KMS-11 (cell line): ENCODE results near the gene ABL2.

ENCODE experiments used
- H2AFZ ChIP-seq: fragments of 200-600 bp; sonication (generic); 2 replicates; pipeline ENCODE4 v1.6.1; 2016; ENCODE audit warnings: antibody characterized with exemption, mixed run types, low read depth
- H3K27ac ChIP-seq: fragments of 200-600 bp; sonication (generic); 2 replicates; pipeline ENCODE4 v1.6.1; 2016; ENCODE audit warnings: mild to moderate bottlenecking, mixed run types
- H3K27me3 ChIP-seq: fragments of 200-600 bp; sonication (generic); 2 replicates; pipeline ENCODE4 v1.6.1; 2017; ENCODE audit warnings: mild to moderate bottlenecking, low read depth, mixed run types, moderate library complexity; ENCODE audit not compliant: insufficient read depth
- H3K36me3 ChIP-seq: fragments of 200-600 bp; sonication (generic); 2 replicates; pipeline ENCODE4 v1.6.1; 2017; ENCODE audit warnings: mild to moderate bottlenecking, mixed run types; ENCODE audit not compliant: insufficient read depth
- H3K4me1 ChIP-seq: fragments of 200-600 bp; sonication (generic); 2 replicates; pipeline ENCODE4 v1.6.1; 2016; ENCODE audit warnings: mild to moderate bottlenecking, low read depth, mixed run types; ENCODE audit not compliant: poor library complexity, severe bottlenecking
- H3K4me2 ChIP-seq: fragments of 200-600 bp; sonication (generic); 2 replicates; pipeline ENCODE4 v1.7.0; 2016; ENCODE audit warnings: mild to moderate bottlenecking, mixed run types
- H3K4me3 ChIP-seq: fragments of 200-600 bp; sonication (generic); IDR thresholded peaks from 2 replicates; pipeline ENCODE4 v1.6.1; 2017; ENCODE audit warnings: low read depth, low read length, mixed read lengths; ENCODE audit not compliant: insufficient read depth
- H3K79me2 ChIP-seq: fragments of 200-600 bp; sonication (generic); 2 replicates; pipeline ENCODE4 v1.6.1; 2016; ENCODE audit warnings: low read depth, mixed run types; ENCODE audit not compliant: insufficient read depth
- H3K9ac ChIP-seq: fragments of 200-600 bp; sonication (generic); 2 replicates; pipeline ENCODE4 v1.6.1; 2016; ENCODE audit warnings: mild to moderate bottlenecking, mixed run types
- H4K20me1 ChIP-seq: fragments of 200-600 bp; sonication (generic); 2 replicates; pipeline ENCODE4 v1.6.1; 2016; ENCODE audit warnings: mild to moderate bottlenecking, mixed run types; ENCODE audit not compliant: insufficient read depth
- CTCF ChIP-seq: fragments of 200-600 bp; sonication (generic); conservative IDR thresholded peaks from 2 replicates; pipeline ENCODE4 v1.6.1; 2017; ENCODE audit warnings: low read depth, mild to moderate bottlenecking, antibody characterized with exemption, low read length, moderate library complexity, mixed read lengths

Gene ABL2

GRCh38 chr1:179164494-179164893, 65.0 kb downstream of the ABL2 start:
- H3K4me2 ChIP-seq, result no peak overlapping the region
- no peak for TF ChIP-seq CTCF
- peaks cover 22% of the 10 kb centered on the region; the same call in 1 of the 2 replicates for H3K79me2 ChIP-seq
- no peaks in the 10 kb centered on the region for H3K27me3 ChIP-seq
- H3K9ac ChIP-seq, result no peak overlapping the region
- H2AFZ ChIP-seq, result no peak overlapping the region
- peaks cover 8% of the 10 kb centered on the region for H3K4me1 ChIP-seq
- no peaks in the 10 kb centered on the region for H3K36me3 ChIP-seq
- no peak overlapping the region for H3K4me3 ChIP-seq
- no peak overlapping the region for H3K27ac ChIP-seq
- no peaks in the 10 kb centered on the region for H4K20me1 ChIP-seq

- Histone ChIP-seq H3K9ac (no peak overlapping the region), H3K79me2 (peaks cover 27% of the 10 kb centered on the region; the same call in 1 of the 2 replicates), H3K4me3 (no peak overlapping the region), H4K20me1 (no peaks in the 10 kb centered on the region), H3K27ac (no peak overlapping the region), H3K36me3 (no peaks in the 10 kb centered on the region), H2AFZ (no peak overlapping the region), H3K4me1 (peaks cover 11% of the 10 kb centered on the region), H3K27me3 (no peaks in the 10 kb centered on the region), H3K4me2 (no peak overlapping the region)
- no peak for TF ChIP-seq CTCF
Observed at GRCh38 chr1:179156708-179157107, 72.8 kb downstream of the ABL2 start.

DNA sequence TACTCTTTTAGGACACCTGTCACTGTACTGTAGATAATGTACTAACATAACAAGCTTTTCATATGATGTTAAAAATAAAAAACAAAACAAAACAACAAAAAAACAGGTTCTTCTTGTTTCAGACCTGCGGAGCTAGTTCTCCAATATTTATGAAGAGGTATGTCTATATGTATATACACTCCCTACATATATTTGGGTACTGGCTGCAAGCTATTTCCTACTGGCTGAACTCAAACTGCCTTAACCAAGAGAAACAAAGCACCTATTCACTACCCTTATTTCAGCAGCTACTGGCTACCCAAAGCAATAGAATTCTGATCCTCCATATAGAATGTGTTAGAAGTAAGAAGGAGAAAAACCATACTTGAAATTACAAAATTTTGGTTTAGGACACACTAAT, 73.5 kb downstream of the ABL2 start:
- Histone ChIP-seq H3K9ac (no peak overlapping the region), H3K4me3 (no peak overlapping the region), H3K4me2 (no peak overlapping the region), H3K27me3 (no peaks in the 10 kb centered on the region), H3K79me2 (peaks cover 20% of the 10 kb centered on the region; the same call in 1 of the 2 replicates), H3K27ac (no peak overlapping the region), H4K20me1 (no peaks in the 10 kb centered on the region), H3K36me3 (no peaks in the 10 kb centered on the region), H2AFZ (no peak overlapping the region), H3K4me1 (peaks cover 11% of the 10 kb centered on the region)
- TF ChIP-seq CTCF, result no peak

DNA sequence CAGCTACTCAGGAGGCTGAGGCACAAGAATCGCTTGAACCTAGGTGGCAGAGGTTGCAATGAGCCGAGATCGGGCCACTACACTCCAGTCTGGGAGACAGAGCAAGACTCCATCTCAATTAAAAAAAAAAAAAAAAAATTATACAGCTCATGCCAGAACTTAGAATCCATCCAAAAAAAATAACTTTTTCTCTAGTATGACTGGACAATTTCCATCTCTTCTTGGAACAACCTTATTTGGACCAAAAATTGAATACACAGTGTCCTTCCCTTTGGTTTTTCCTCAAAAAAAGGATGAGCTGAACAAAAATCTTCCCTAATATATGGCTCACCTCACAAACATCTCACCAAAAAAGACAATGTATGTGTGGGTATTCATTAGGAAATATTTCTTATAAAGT, 73.9 kb downstream of the ABL2 start:
- Histone ChIP-seq H3K27ac (no peak overlapping the region), H3K4me3 (no peak overlapping the region), H3K4me2 (no peak overlapping the region), H3K27me3 (no peaks in the 10 kb centered on the region), H3K4me1 (peaks cover 11% of the 10 kb centered on the region), H3K36me3 (no peaks in the 10 kb centered on the region), H3K9ac (no peak overlapping the region), H3K79me2 (peaks cover 16% of the 10 kb centered on the region; the same call in 1 of the 2 replicates), H2AFZ (no peak overlapping the region), H4K20me1 (no peaks in the 10 kb centered on the region)
- no peak for TF ChIP-seq CTCF
